ENCODE data around the gene UCK2.

- TF ChIP-seq CTCF (IDR thresholded peaks at IDR 0.05; ENCODE audit: low read depth, low read length): no peak
- no peak for TF ChIP-seq EZH2phosphoT487 (IDR thresholded peaks at IDR 0.05; ENCODE audit: low read depth)
Observed at GRCh38 chr1:165949335-165950130, 122.1 kb downstream of the UCK2 start.
